IMR-90 (cell line): ENCODE measurements around the gene UNC5B.

Experiments used
- CEBPB ChIP-seq: IDR thresholded peaks from 2 replicates; pipeline ENCODE4 v1.6.1; 2012; ENCODE audit warnings: low read depth, low read length, improper control_type of control experiment
- USF2 ChIP-seq: fragments of 150-350 bp; IDR thresholded peaks from 2 replicates; pipeline ENCODE4 v1.6.1; 2017; ENCODE audit warnings: mild to moderate bottlenecking, antibody characterized with exemption, low read length, low read depth

- TF ChIP-seq USF2 (no peak), CEBPB (no peak)
Observed at GRCh38 chr10:71284544-71285179, 72.3 kb downstream of the UNC5B start.
